ENCODE results near the gene ARL8A.

The ARL8A gene

GRCh38 chr1:202121006-202121405, 23.5 kb downstream of the ARL8A start:
- TF ChIP-seq POLR2AphosphoS5 (IDR thresholded peaks at IDR 0.05; ENCODE audit: low read depth, low read length) = no peak
- TF ChIP-seq SIN3A (IDR thresholded peaks at IDR 0.05; ENCODE audit: borderline replicate concordance, insufficient read depth, low read length) = no peak
- no peak for TF ChIP-seq TAF1 (IDR thresholded peaks at IDR 0.05; ENCODE audit: borderline replicate concordance, insufficient read depth, low read length)
- no peak for TF ChIP-seq FOXP2 (optimal IDR thresholded peaks at IDR 0.05; ENCODE audit: borderline replicate concordance, extremely low read depth, extremely low read length, insufficient read depth)
- no peak for TF ChIP-seq REST (IDR thresholded peaks at IDR 0.05; ENCODE audit: insufficient read depth in 1 of 2, low read depth in 2 of 2, low read length in 2 of 2)

- TF ChIP-seq SIN3A (IDR thresholded peaks at IDR 0.05; ENCODE audit: borderline replicate concordance, insufficient read depth, low read length) = no peak
- TF ChIP-seq REST (IDR thresholded peaks at IDR 0.05; ENCODE audit: insufficient read depth in 1 of 2, low read depth in 2 of 2, low read length in 2 of 2) = no peak
- no peak for TF ChIP-seq FOXP2 (optimal IDR thresholded peaks at IDR 0.05; ENCODE audit: borderline replicate concordance, extremely low read depth, extremely low read length, insufficient read depth)
- TF ChIP-seq TAF1 (IDR thresholded peaks at IDR 0.05; ENCODE audit: borderline replicate concordance, insufficient read depth, low read length) = no peak
- no peak for TF ChIP-seq POLR2AphosphoS5 (IDR thresholded peaks at IDR 0.05; ENCODE audit: low read depth, low read length)
Observed at GRCh38 chr1:202117898-202118371, 26.6 kb downstream of the ARL8A start.

GRCh38 chr1:202116287-202116686, 28.2 kb downstream of the ARL8A start:
- TF ChIP-seq FOXP2 (optimal IDR thresholded peaks at IDR 0.05; ENCODE audit: borderline replicate concordance, extremely low read depth, extremely low read length, insufficient read depth) = no peak
- no peak for TF ChIP-seq SIN3A (IDR thresholded peaks at IDR 0.05; ENCODE audit: borderline replicate concordance, insufficient read depth, low read length)
- TF ChIP-seq REST (IDR thresholded peaks at IDR 0.05; ENCODE audit: insufficient read depth in 1 of 2, low read depth in 2 of 2, low read length in 2 of 2) = no peak
- TF ChIP-seq POLR2AphosphoS5 (IDR thresholded peaks at IDR 0.05; ENCODE audit: low read depth, low read length) = no peak
- no peak for TF ChIP-seq TAF1 (IDR thresholded peaks at IDR 0.05; ENCODE audit: borderline replicate concordance, insufficient read depth, low read length)

- TF ChIP-seq REST (IDR thresholded peaks at IDR 0.05; ENCODE audit: insufficient read depth in 1 of 2, low read depth in 2 of 2, low read length in 2 of 2) (no peak), POLR2AphosphoS5 (IDR thresholded peaks at IDR 0.05; ENCODE audit: low read depth, low read length) (no peak), SIN3A (IDR thresholded peaks at IDR 0.05; ENCODE audit: borderline replicate concordance, insufficient read depth, low read length) (no peak), TAF1 (IDR thresholded peaks at IDR 0.05; ENCODE audit: borderline replicate concordance, insufficient read depth, low read length) (no peak), FOXP2 (optimal IDR thresholded peaks at IDR 0.05; ENCODE audit: borderline replicate concordance, extremely low read depth, extremely low read length, insufficient read depth) (no peak)
Observed at GRCh38 chr1:202113690-202114300, 30.7 kb downstream of the ARL8A start.

Data from PFSK-1 (cell line).